K562 (cell line): ENCODE data around the gene ACTN1. TPM values are rescaled to one million over a fixed set of nuclear protein-coding genes. Genes with fewer than 3 reads are reported as not detected.

Experiments used
- ATAC-seq: fragments of 200-7000 bp; cut with Tn5 transposase; 3 replicates; pipeline ENCODE4 v1.9.1; 2020; ENCODE audit warnings: moderate library complexity
- BruUV-seq: library from RNA; stranded (reverse); fragments of 400-500 nt; replicated peaks from 2 replicates; lab custom pipeline; 2021; lab: Mats Ljungman, UMichigan
- CTCF ChIA-PET: fragments of 300-600 bp; formaldehyde crosslinking; extraction: SDS; loops from one replicate; lab custom pipeline; 2021; ENCODE audit warnings: low intra/inter-chr PET ratio; lab: Yijun Ruan, JAX
- POLR2A ChIA-PET: fragments of 300-600, 350-650 bp; sonication (Branson Sonifier 250); formaldehyde crosslinking; extraction: SDS; loops from one replicate; lab custom pipeline; 2021; ENCODE audit warnings: antibody characterized with exemption, inconsistent platforms; lab: Yijun Ruan, JAX
- DNase-seq, 4 experiments: peaks; one replicate each; pipeline versions ENCODE4 v3.0.0 to v3.0.0-alpha.2; 2011 to 2018; ENCODE audit warnings: low spot score in 3 of 4, mixed read lengths in 3 of 4; ENCODE audit errors: extremely low read depth in 1 of 4
- FAIRE-seq: peaks from 2 replicates; lab custom pipeline; 2011; peaks lifted over from hg19 to GRCh38; lab: Jason Lieb, UNC
- H2AFZ ChIP-seq: 2 replicates; pipeline ENCODE4 v1.6.0; 2011; ENCODE audit warnings: low read depth, low read length, control low read depth, inconsistent platforms
- H3K27ac ChIP-seq: fragments of 200-600 bp; 3 replicates; pipeline ENCODE4 v1.8.0; 2011; ENCODE audit warnings: low read depth, mild to moderate bottlenecking, control low read depth, inconsistent platforms, low read length, moderate library complexity, mixed read lengths; ENCODE audit errors: extremely low read depth
- H3K27me3 ChIP-seq, 2 experiments: fragments of 300-600 bp in 1 of 2; 2 replicates in 1 of 2; 3 replicates in 1 of 2; pipeline versions ENCODE4 v1.6.0 to v1.8.0; 2011; ENCODE audit warnings: inconsistent platforms in 2 of 2, low read length in 2 of 2, mild to moderate bottlenecking in 1 of 2, mixed read lengths in 1 of 2, moderate library complexity in 1 of 2; ENCODE audit not compliant: control insufficient read depth in 2 of 2, insufficient read depth in 2 of 2
- H3K36me3 ChIP-seq: fragments of 300-600 bp; 3 replicates; pipeline ENCODE4 v1.8.0; 2011; ENCODE audit warnings: mild to moderate bottlenecking, low read length, inconsistent platforms; ENCODE audit not compliant: control insufficient read depth, insufficient read depth
- H3K4me1 ChIP-seq, 2 experiments: fragments of 200-600 bp in 1 of 2; replicated peaks in 1 of 2; 2 replicates in 1 of 2; 3 replicates in 1 of 2; pipeline versions ENCODE4 v1.5.1 to v1.8.0; 2011; ENCODE audit warnings: inconsistent platforms in 2 of 2, low read length in 2 of 2, mild to moderate bottlenecking in 1 of 2, mixed read lengths in 1 of 2, moderate library complexity in 1 of 2; ENCODE audit not compliant: control insufficient read depth in 2 of 2, insufficient read depth in 2 of 2
- H3K4me2 ChIP-seq: 2 replicates; pipeline ENCODE4 v1.6.1; 2011; ENCODE audit warnings: low read length, control low read depth, inconsistent platforms, mixed read lengths; ENCODE audit not compliant: insufficient read depth
- H3K4me3 ChIP-seq: fragments of 200-600 bp; sonication (generic), shearing (Covaris generic); 2 replicates; pipeline ENCODE4 v1.5.1; 2016; ENCODE audit warnings: control low read depth, inconsistent platforms
- H3K79me2 ChIP-seq: fragments of 200-600 bp; 3 replicates; pipeline ENCODE4 v1.8.0; 2011; ENCODE audit warnings: low read length, inconsistent platforms; ENCODE audit not compliant: control insufficient read depth, insufficient read depth
- H3K9ac ChIP-seq, 2 experiments: 2 replicates each; pipeline versions ENCODE4 v1.6.0 to v1.6.1; 2011; ENCODE audit warnings: low read depth in 2 of 2, low read length in 2 of 2, control low read depth in 1 of 2, inconsistent platforms in 1 of 2, mild to moderate bottlenecking in 1 of 2, mixed read lengths in 1 of 2; ENCODE audit not compliant: insufficient read depth in 1 of 2
- H3K9me1 ChIP-seq: one replicate; pipeline ENCODE4 v1.6.0; 2011; ENCODE audit warnings: inconsistent platforms, mild to moderate bottlenecking, low read length, moderate library complexity; ENCODE audit not compliant: control insufficient read depth, insufficient read depth
- H3K9me3 ChIP-seq: replicated peaks from 2 replicates; pipeline ENCODE4 v1.5.1; 2011; ENCODE audit warnings: low read depth, low read length, inconsistent platforms; ENCODE audit not compliant: control insufficient read depth, insufficient read depth
- H4K20me1 ChIP-seq: replicated peaks from 2 replicates; pipeline ENCODE4 v1.6.1; 2011; ENCODE audit warnings: low read length, inconsistent platforms, mixed read lengths; ENCODE audit not compliant: control insufficient read depth, insufficient read depth
- ASH1L ChIP-seq: fragments of 450-650 bp; IDR thresholded peaks from 2 replicates; pipeline ENCODE4 v1.6.1; 2018; ENCODE audit warnings: borderline replicate concordance, mild to moderate bottlenecking, low read depth; ENCODE audit not compliant: partially characterized antibody
- BHLHE40 ChIP-seq: IDR thresholded peaks from 2 replicates; pipeline ENCODE4 v1.6.1; 2011; ENCODE audit warnings: low read length, improper control_type of control experiment
- DMBX1 ChIP-seq: fragments of 250-450 bp; sonication (Bioruptor Pico); IDR thresholded peaks from 2 replicates; pipeline ENCODE4 v1.8.0; 2022; ENCODE audit warnings: inconsistent platforms, mild to moderate bottlenecking, moderate library complexity, borderline replicate concordance
- GATAD2B ChIP-seq: fragments of 450-650 bp; IDR thresholded peaks from 2 replicates; pipeline ENCODE4 v1.6.1; 2017; ENCODE audit warnings: mild to moderate bottlenecking, borderline replicate concordance
- HNRNPUL1 ChIP-seq: fragments of 200-400 bp; formaldehyde crosslinking; IDR thresholded peaks from 2 replicates; pipeline ENCODE4 v1.6.1; 2017; ENCODE audit warnings: low read length
- RUNX1 ChIP-seq: sonication (generic); IDR thresholded peaks from 2 replicates; pipeline ENCODE4 v1.6.1; 2016; ENCODE audit warnings: antibody characterized with exemption, low read depth
- SAFB2 ChIP-seq: fragments of 200-400 bp; formaldehyde crosslinking; IDR thresholded peaks from 2 replicates; pipeline ENCODE4 v1.6.1; 2018; ENCODE audit warnings: borderline replicate concordance, low read length, low read depth, moderate library complexity; ENCODE audit not compliant: severe bottlenecking
- SMAD4 ChIP-seq: fragments of 250-450 bp; sonication (Bioruptor Pico); conservative IDR thresholded peaks from 2 replicates; pipeline ENCODE4 v1.8.0; 2021; ENCODE audit warnings: inconsistent platforms, mild to moderate bottlenecking, moderate library complexity
- SRSF7 ChIP-seq: fragments of 200-400 bp; formaldehyde crosslinking; optimal IDR thresholded peaks from 2 replicates; pipeline ENCODE3; 2017; ENCODE audit warnings: mild to moderate bottlenecking, low read depth, low read length
- XRCC5 ChIP-seq: fragments of 200-400 bp; formaldehyde crosslinking; IDR thresholded peaks from 2 replicates; pipeline ENCODE4 v1.6.1; 2017; ENCODE audit warnings: low read depth, mild to moderate bottlenecking, low read length
- ZBTB7A ChIP-seq: IDR thresholded peaks from 2 replicates; pipeline ENCODE4 v1.6.1; 2011; ENCODE audit warnings: low read depth, mild to moderate bottlenecking, low read length, moderate library complexity, borderline replicate concordance; ENCODE audit not compliant: control insufficient read depth
- ZC3H4 ChIP-seq: sonication (generic); formaldehyde crosslinking; IDR thresholded peaks from 2 replicates; pipeline ENCODE4 v1.9.0; 2021; ENCODE audit warnings: missing genetic modification reagents, borderline replicate concordance
- ZNF583 ChIP-seq: fragments of 250-450 bp; sonication (Bioruptor Pico); IDR thresholded peaks from 2 replicates; pipeline ENCODE4 v1.4.0; 2020
- WGBS: fragments of 100-300 bp; shearing (Covaris generic); methylation state at CpG from one replicate; pipeline ENCODE4 v1.1.6; 2016; ENCODE audit warnings: low coverage, mixed read lengths; ENCODE audit not compliant: insufficient coverage; ENCODE audit errors: missing lambda C conversion rate; 5-methylcytosine and 5-hydroxymethylcytosine counted together
- in situ Hi-C: fragments of 300-500 bp; cut with MboI; formaldehyde crosslinking; loops from 4 replicates; pipeline ENCODE4 v1.15.0; 2018; ENCODE audit warnings: inconsistent platforms, mixed read lengths
- intact Hi-C: fragments of 100-400 bp; cut with micrococcal nuclease; formaldehyde crosslinking; loops from 2 replicates; pipeline ENCODE4 v1.14.2; 2022
- polyA plus RNA-seq, 8 experiments: library from polyadenylated mRNA; depleted of rRNA in 4 of 8; stranded (reverse) in 5 of 8; unstranded in 3 of 8; fragments of >200 nt; fragmentation: Nextera tagmentation in 2 of 8; fragmentation: Illumina TruSeq in 1 of 8; extraction: Ambion mirVana in 2 of 8; extraction: Trizol in 1 of 8; gene quantifications; 2 replicates each; pipeline versions ENCODE4 v1.2.1 to v1.2.3, GENCODE V29; 2011 to 2014; ENCODE audit warnings: inconsistent platforms in 1 of 8, missing spikeins in 1 of 8
- total RNA-seq, 7 experiments: library from RNA; depleted of rRNA in 6 of 7; stranded (reverse); fragments of >200 nt in 6 of 7; fragmentation: Illumina TruSeq in 2 of 7; extraction: Trizol in 2 of 7; gene quantifications; 2 replicates each; pipeline versions ENCODE4 v1.2.1 to v1.2.3, GENCODE V29; 2011 to 2021; ENCODE audit warnings: low replicate concordance in 1 of 7
- TF ChIP-seq, protein P1 (sequence below): fragments of 250-450 bp; sonication (Bioruptor Pico); IDR thresholded peaks from 2 replicates; pipeline ENCODE4 v1.8.0; 2021; ENCODE audit warnings: moderate library complexity, mild to moderate bottlenecking, inconsistent platforms
- TF ChIP-seq, protein P2 (sequence below): fragments of 250-450 bp; sonication (Bioruptor Pico); IDR thresholded peaks from 2 replicates; pipeline ENCODE4 v1.5.1; 2021; ENCODE audit warnings: mild to moderate bottlenecking

ACTN1 gene
- total and polyA plus RNA-seq, 9 of the 15 experiments (the other 6 are each of a cell fraction or from before 2014, with no cell fraction given) = 2.2 to 67.7 (median 34.5) TPM

DNA sequence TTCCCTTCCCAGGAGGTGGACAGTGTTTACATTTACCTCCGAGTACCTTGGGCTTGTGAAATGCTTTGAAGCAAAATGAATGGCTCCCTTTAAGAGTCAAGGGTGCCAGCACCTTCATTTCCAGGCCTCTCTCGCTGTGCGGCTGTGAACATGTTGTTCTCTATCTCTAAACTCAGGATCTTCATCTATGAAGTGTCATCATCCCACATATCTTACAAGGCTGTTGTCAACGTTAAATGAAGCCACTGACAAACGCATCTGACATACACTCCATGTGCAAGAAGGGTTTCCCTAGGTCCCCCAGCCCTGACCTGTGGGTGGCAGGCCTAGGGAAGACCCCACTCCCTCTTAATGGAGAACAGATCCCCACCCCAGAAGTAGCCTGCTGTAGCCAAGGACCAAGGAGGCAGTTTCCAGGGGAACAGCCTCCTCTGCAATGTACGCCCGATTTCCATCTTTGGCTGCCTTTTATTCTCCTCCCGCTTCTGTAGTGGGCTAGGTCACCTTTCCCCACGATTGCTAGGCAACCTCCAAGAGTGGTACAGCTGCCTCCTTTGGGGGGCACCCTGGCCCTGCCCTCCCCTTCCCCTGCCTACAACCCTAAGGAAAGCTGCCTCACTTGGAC lies 7.6 kb downstream of the ACTN1 start:
- H3K9ac ChIP-seq = no peak overlapping the region
- CTCF ChIA-PET = no interaction called here
- no peaks in the 10 kb centered on the region for H3K27me3 ChIP-seq
- H3K36me3 ChIP-seq = peaks cover 31% of the 10 kb centered on the region; the same call in 2 of the 3 replicates
- no peak for TF ChIP-seq RUNX1
- TF ChIP-seq BHLHE40 = no peak
- TF ChIP-seq ZBTB7A = no peak
- TF ChIP-seq, protein P1, sequence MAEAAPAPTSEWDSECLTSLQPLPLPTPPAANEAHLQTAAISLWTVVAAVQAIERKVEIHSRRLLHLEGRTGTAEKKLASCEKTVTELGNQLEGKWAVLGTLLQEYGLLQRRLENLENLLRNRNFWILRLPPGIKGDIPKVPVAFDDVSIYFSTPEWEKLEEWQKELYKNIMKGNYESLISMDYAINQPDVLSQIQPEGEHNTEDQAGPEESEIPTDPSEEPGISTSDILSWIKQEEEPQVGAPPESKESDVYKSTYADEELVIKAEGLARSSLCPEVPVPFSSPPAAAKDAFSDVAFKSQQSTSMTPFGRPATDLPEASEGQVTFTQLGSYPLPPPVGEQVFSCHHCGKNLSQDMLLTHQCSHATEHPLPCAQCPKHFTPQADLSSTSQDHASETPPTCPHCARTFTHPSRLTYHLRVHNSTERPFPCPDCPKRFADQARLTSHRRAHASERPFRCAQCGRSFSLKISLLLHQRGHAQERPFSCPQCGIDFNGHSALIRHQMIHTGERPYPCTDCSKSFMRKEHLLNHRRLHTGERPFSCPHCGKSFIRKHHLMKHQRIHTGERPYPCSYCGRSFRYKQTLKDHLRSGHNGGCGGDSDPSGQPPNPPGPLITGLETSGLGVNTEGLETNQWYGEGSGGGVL (CRISPR knock-in tag) = no peak
- TF ChIP-seq SAFB2 = no peak
- TF ChIP-seq, protein P2, sequence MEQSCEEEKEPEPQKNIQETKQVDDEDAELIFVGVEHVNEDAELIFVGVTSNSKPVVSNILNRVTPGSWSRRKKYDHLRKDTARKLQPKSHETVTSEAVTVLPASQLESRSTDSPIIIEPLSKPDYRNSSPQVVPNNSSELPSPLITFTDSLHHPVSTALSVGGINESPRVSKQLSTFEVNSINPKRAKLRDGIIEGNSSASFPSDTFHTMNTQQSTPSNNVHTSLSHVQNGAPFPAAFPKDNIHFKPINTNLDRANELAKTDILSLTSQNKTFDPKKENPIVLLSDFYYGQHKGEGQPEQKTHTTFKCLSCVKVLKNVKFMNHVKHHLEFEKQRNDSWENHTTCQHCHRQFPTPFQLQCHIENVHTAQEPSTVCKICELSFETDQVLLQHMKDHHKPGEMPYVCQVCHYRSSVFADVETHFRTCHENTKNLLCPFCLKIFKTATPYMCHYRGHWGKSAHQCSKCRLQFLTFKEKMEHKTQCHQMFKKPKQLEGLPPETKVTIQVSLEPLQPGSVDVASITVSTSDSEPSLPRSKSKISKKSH (CRISPR knock-in tag) = no peak
- TF ChIP-seq ZC3H4 (CRISPR knock-in tag) = no peak
- TF ChIP-seq GATAD2B = no peak
- no peak for TF ChIP-seq XRCC5
- TF ChIP-seq ASH1L = no peak
- no peak for TF ChIP-seq SRSF7
- TF ChIP-seq DMBX1 (CRISPR knock-in tag) = no peak
- no peak for TF ChIP-seq ZNF583
- TF ChIP-seq SMAD4 (CRISPR knock-in tag) = no peak
- TF ChIP-seq HNRNPUL1 = no peak
- H3K9me1 ChIP-seq = no peaks in the 10 kb centered on the region
- BruUV-seq = no TSS peak
- H3K27ac ChIP-seq = no peak overlapping the region
- intact Hi-C loops (no loop called here), in situ Hi-C loops (no loop called here)
- no peak for ATAC-seq
- H3K79me2 ChIP-seq = peaks cover 62% of the 10 kb centered on the region
- H4K20me1 ChIP-seq = peaks cover 38% of the 10 kb centered on the region
- no peak overlapping the region for H2AFZ ChIP-seq
- H3K4me2 ChIP-seq = no peak overlapping the region
- no peak for DNase-seq
- POLR2A ChIA-PET = no interaction called here
- peaks cover 14 to 15% of the 10 kb centered on the region in 2 experiments; a peak in 4 of 5 replicates for H3K4me1 ChIP-seq
- no peak overlapping the region for H3K4me3 ChIP-seq
- no peaks in the 10 kb centered on the region for H3K9me3 ChIP-seq
- 70% methylated on average over 9 of the region's 9 CpGs for WGBS
- FAIRE-seq = no peak
